Testis (tissue), 3 donors: ENCODE data around the gene RAMP2. TPM values are rescaled to one million over a fixed set of nuclear protein-coding genes. Genes with fewer than 3 reads are reported as not detected.

Experiments
- DNase-seq: peaks from one replicate; pipeline ENCODE4 v3.0.0-alpha.2; 2019
- H3K27ac ChIP-seq, 2 donors: fragments of 200-600 bp; sonication (generic); one replicate each; pipeline ENCODE4 v1.5.1; 2019
- H3K27me3 ChIP-seq: fragments of 200-600 bp; sonication (generic); one replicate; pipeline ENCODE4 v1.5.1; 2019
- H3K36me3 ChIP-seq: fragments of 200-600 bp; sonication (generic); one replicate; pipeline ENCODE4 v1.5.1; 2017; ENCODE audit warnings: low read depth; ENCODE audit errors: missing control alignments
- H3K4me1 ChIP-seq: fragments of 200-600 bp; sonication (generic); one replicate; pipeline ENCODE4 v1.5.1; 2019
- H3K4me3 ChIP-seq, 2 donors: fragments of 200-600 bp; sonication (generic); one replicate each; pipeline ENCODE4 v1.5.1; 2017 to 2019
- H3K9me3 ChIP-seq: fragments of 200-600 bp; sonication (generic); one replicate; pipeline ENCODE4 v1.5.1; 2017
- CTCF ChIP-seq, 3 experiments: fragments of 450-650 bp in 2 of 3; fragments of 200-600 bp in 1 of 3; sonication (generic) in 1 of 3; IDR thresholded peaks; one replicate each; pipeline ENCODE4 v1.5.1; 2016 to 2019; ENCODE audit warnings: antibody characterized with exemption in 3 of 3, mild to moderate bottlenecking in 2 of 3, moderate library complexity in 1 of 3
- POLR2A ChIP-seq: fragments of 450-650 bp; IDR thresholded peaks from one replicate; pipeline ENCODE4 v1.6.1; 2017; ENCODE audit warnings: antibody characterized with exemption, mild to moderate bottlenecking, moderate library complexity
- WGBS, 2 donors: methylation state at CpG; one replicate each; pipeline ENCODE4 v1.1.5; 2018; 5-methylcytosine and 5-hydroxymethylcytosine counted together
- intact Hi-C: fragments of 100-400 bp; cut with DNase I; formaldehyde crosslinking; loops from one replicate; pipeline ENCODE4 v1.15.1; 2023; ENCODE audit warnings: low total_unique reads
- polyA plus RNA-seq: library from polyadenylated mRNA; stranded (reverse); fragments of 350-450 nt; fragmentation: Illumina TruSeq; extraction: RNeasy Lipid Tissue Mini Kit (QIAGEN cat#74804); gene quantifications from one replicate; pipeline ENCODE4 v1.2.3, GENCODE V29; 2014; ENCODE audit warnings: low read depth, low replicate concordance; ENCODE audit not compliant: insufficient read depth
- total RNA-seq, 2 donors: library from RNA; depleted of rRNA; stranded (reverse); fragments of >200 nt; gene quantifications; one replicate each; pipeline ENCODE4 v1.2.3, GENCODE V29; 2016

RAMP2 gene
- total and polyA plus RNA-seq, 3 donors from 2014 or later: 6.9 to 38.2 (median 14.6) TPM

- TF ChIP-seq POLR2A: no peak
- TF ChIP-seq CTCF (IDR thresholded peaks at IDR 0.05): no peak
- 3 to 21% methylated on average over 16 to 66 of the region's 66 CpGs for WGBS, 2 donors
- intact Hi-C loops: no loop called here
- Histone ChIP-seq H3K9me3 (no peaks in the 10 kb centered on the region), H3K27me3 (no peaks in the 10 kb centered on the region), H3K4me3 (peak within 1 kb of the TSS; percentile 81), H3K36me3 (no peaks in the 10 kb centered on the region), H3K4me1 (peaks cover 29% of the 10 kb centered on the region), H3K27ac (peak within 1 kb of the TSS; percentile 19 to 74)
- peak; percentile 92 for DNase-seq
These were observed 37.7 kb downstream of the RAMP2 start, which contains the start of the genes CNTD1 and COA3 for GRCh38 chr17:42798383-42799380. Gene CNTD1, plus strand, starts transcription at chr17:42798861. Its CDS starts 207 bp downstream, at chr17:42799068. Gene COA3, minus strand, starts transcription at chr17:42798704. Its CDS starts 23 bp downstream, at chr17:42798681.

GRCh38 chr17:42803074-42803883 lies 42.3 kb downstream of the RAMP2 start:
- no peak overlapping the region for H3K27ac ChIP-seq
- no peak for TF ChIP-seq CTCF (IDR thresholded peaks at IDR 0.05)
- TF ChIP-seq POLR2A: no peak
- WGBS, 2 donors: 56 to 57% methylated on average over 2 of the region's 2 CpGs
- no peak overlapping the region for H3K4me3 ChIP-seq
- no peaks in the 10 kb centered on the region for H3K27me3 ChIP-seq
- peaks cover 19% of the 10 kb centered on the region for H3K4me1 ChIP-seq
- intact Hi-C loops: no loop called here
- no peaks in the 10 kb centered on the region for H3K36me3 ChIP-seq
- no peaks in the 10 kb centered on the region for H3K9me3 ChIP-seq
- no peak for DNase-seq

- H3K4me3 ChIP-seq: no peak overlapping the region
- TF ChIP-seq POLR2A (no peak), CTCF (IDR thresholded peaks at IDR 0.05) (no peak)
- H3K27ac ChIP-seq: no peak overlapping the region
- H3K4me1 ChIP-seq: peaks cover 19% of the 10 kb centered on the region
- no peaks in the 10 kb centered on the region for H3K36me3 ChIP-seq
- 89 to 94% methylated on average over 1 of the region's 1 CpG for WGBS, 2 donors
- intact Hi-C loops: no loop called here
- no peak for DNase-seq
- no peaks in the 10 kb centered on the region for H3K9me3 ChIP-seq
- H3K27me3 ChIP-seq: no peaks in the 10 kb centered on the region
These were observed 43.9 kb downstream of the RAMP2 start for GRCh38 chr17:42804918-42805367.

GRCh38 chr17:42806249-42806648 lies 45.2 kb downstream of the RAMP2 start:
- peaks cover 19% of the 10 kb centered on the region for H3K4me1 ChIP-seq
- H3K9me3 ChIP-seq: no peaks in the 10 kb centered on the region
- DNase-seq: no peak
- intact Hi-C loops: no loop called here
- H3K27ac ChIP-seq: no peak overlapping the region
- no peaks in the 10 kb centered on the region for H3K36me3 ChIP-seq
- no peaks in the 10 kb centered on the region for H3K27me3 ChIP-seq
- no peak overlapping the region for H3K4me3 ChIP-seq
- WGBS, 2 donors: 100% methylated on average over 1 of the region's 1 CpG
- TF ChIP-seq POLR2A: no peak
- no peak for TF ChIP-seq CTCF (IDR thresholded peaks at IDR 0.05)
